H1 (cell line): ENCODE measurements around the gene OR56B4. TPM values are rescaled to one million over a fixed set of nuclear protein-coding genes. Genes with fewer than 3 reads are reported as not detected.

Experiments used
- CTCF ChIA-PET: fragments of 300-600 bp; sonication (Branson Sonifier 250); formaldehyde crosslinking; loops from one replicate; lab custom pipeline; 2021; ENCODE audit not compliant: partially characterized antibody; lab: Charles Lee
- POLR2A ChIA-PET: fragments of 300-600 bp; sonication (Branson Sonifier 250); formaldehyde crosslinking; loops from one replicate; lab custom pipeline; 2021; ENCODE audit warnings: inconsistent platforms; ENCODE audit not compliant: partially characterized antibody; lab: Charles Lee
- DNase-seq, 2 experiments: peaks; one replicate each; pipeline versions ENCODE4 v3.0.0 to v3.0.0-alpha.2; 2010 to 2022; ENCODE audit warnings: low spot score in 2 of 2, low read depth in 1 of 2, mixed read lengths in 1 of 2
- FAIRE-seq: peaks from 2 replicates; lab custom pipeline; 2011; peaks lifted over from hg19 to GRCh38; lab: Jason Lieb, UNC
- H2AFZ ChIP-seq: 2 replicates; pipeline ENCODE4 v1.8.1; 2012; ENCODE audit warnings: low read length, inconsistent platforms
- H2AK5ac ChIP-seq: 2 replicates; pipeline ENCODE4 v1.6.1; 2013; ENCODE audit warnings: low read depth, low read length
- H2BK120ac ChIP-seq: replicated peaks from 2 replicates; pipeline ENCODE3; 2013; ENCODE audit warnings: low read depth, low read length, inconsistent platforms
- H2BK12ac ChIP-seq: 2 replicates; pipeline ENCODE4 v1.6.1; 2013; ENCODE audit warnings: low read depth, low read length
- H2BK15ac ChIP-seq: 2 replicates; pipeline ENCODE4 v1.6.1; 2013; ENCODE audit warnings: low read length
- H2BK20ac ChIP-seq: 2 replicates; pipeline ENCODE4 v1.6.1; 2013; ENCODE audit warnings: low read length
- H2BK5ac ChIP-seq: 2 replicates; pipeline ENCODE4 v1.6.1; 2013; ENCODE audit warnings: low read depth, low read length
- H3K14ac ChIP-seq: 2 replicates; pipeline ENCODE4 v1.6.1; 2013; ENCODE audit warnings: inconsistent platforms; ENCODE audit not compliant: insufficient read length
- H3K18ac ChIP-seq: 2 replicates; pipeline ENCODE4 v1.6.1; 2013; ENCODE audit warnings: low read length; ENCODE audit errors: extremely low read depth
- H3K23ac ChIP-seq: 2 replicates; pipeline ENCODE4 v1.6.1; 2013; ENCODE audit warnings: inconsistent platforms; ENCODE audit not compliant: insufficient read length
- H3K23me2 ChIP-seq: 2 replicates; pipeline ENCODE4 v1.6.1; 2013; ENCODE audit warnings: low read depth, low read length
- H3K27ac ChIP-seq: 2 replicates; pipeline ENCODE4 v1.6.1; 2011; ENCODE audit warnings: low read depth, low read length, inconsistent platforms
- H3K27me3 ChIP-seq, 4 experiments: replicated peaks in 1 of 4; 1 replicate in 1 of 4; 2 replicates in 3 of 4; pipeline versions ENCODE4 v1.6.1 to v1.8.1; 2011 to 2013; ENCODE audit warnings: low read length in 3 of 4, mild to moderate bottlenecking in 3 of 4, inconsistent platforms in 2 of 4, mixed read lengths in 2 of 4, moderate library complexity in 1 of 4; ENCODE audit not compliant: control insufficient read depth in 3 of 4, insufficient read depth in 3 of 4; ENCODE audit errors: extremely low read depth in 1 of 4
- H3K36me3 ChIP-seq, 4 experiments: 2 replicates each; pipeline versions ENCODE4 v1.6.1 to v1.8.1; 2011 to 2013; ENCODE audit warnings: mild to moderate bottlenecking in 4 of 4, low read length in 3 of 4, moderate library complexity in 2 of 4, control low read depth in 1 of 4, inconsistent platforms in 1 of 4; ENCODE audit not compliant: insufficient read depth in 4 of 4, control insufficient read depth in 2 of 4
- H3K4ac ChIP-seq: replicated peaks from 2 replicates; pipeline ENCODE3; 2013; ENCODE audit warnings: low read length, low read depth, mixed read lengths, inconsistent platforms; ENCODE audit not compliant: insufficient read length
- H3K4me1 ChIP-seq, 4 experiments: replicated peaks in 1 of 4; 1 replicate in 1 of 4; 2 replicates in 3 of 4; pipeline versions ENCODE4 v1.6.1 to v1.8.1; 2011 to 2013; ENCODE audit warnings: low read length in 3 of 4, inconsistent platforms in 2 of 4, mixed read lengths in 1 of 4; ENCODE audit not compliant: insufficient read depth in 4 of 4, control insufficient read depth in 3 of 4
- H3K4me2 ChIP-seq, 2 experiments: 2 replicates each; pipeline versions ENCODE4 v1.6.1 to v1.8.1; 2011 to 2013; ENCODE audit warnings: low read depth in 2 of 2, low read length in 2 of 2, control low read depth in 1 of 2, inconsistent platforms in 1 of 2, mild to moderate bottlenecking in 1 of 2; ENCODE audit not compliant: insufficient read depth in 1 of 2
- H3K4me3 ChIP-seq, 4 experiments: fragments of 200-600, 300-600 bp in 1 of 4; sonication (generic), shearing (Covaris generic), sonication (Bioruptor Twin) in 1 of 4; 2 replicates each; pipeline versions ENCODE4 v1.5.1 to v1.8.1; 2011 to 2016; ENCODE audit warnings: low read length in 4 of 4, low read depth in 3 of 4, control low read depth in 2 of 4, inconsistent platforms in 2 of 4, mild to moderate bottlenecking in 2 of 4, mixed read lengths in 1 of 4, moderate library complexity in 1 of 4; ENCODE audit not compliant: insufficient read depth in 2 of 4; ENCODE audit errors: extremely low read depth in 1 of 4
- H3K56ac ChIP-seq: replicated peaks from 2 replicates; pipeline ENCODE3; 2013; ENCODE audit warnings: low read depth, mild to moderate bottlenecking, mixed read lengths, low read length, inconsistent platforms; ENCODE audit not compliant: insufficient read length
- H3K79me1 ChIP-seq: 2 replicates; pipeline ENCODE4 v1.6.1; 2013; ENCODE audit warnings: low read depth, low read length, control low read depth
- H3K79me2 ChIP-seq, 2 experiments: 2 replicates each; pipeline versions ENCODE4 v1.6.1 to v1.8.1; 2012 to 2013; ENCODE audit warnings: low read length in 2 of 2, mild to moderate bottlenecking in 2 of 2, inconsistent platforms in 1 of 2; ENCODE audit not compliant: insufficient read depth in 2 of 2, control insufficient read depth in 1 of 2
- H3K9ac ChIP-seq, 4 experiments: replicated peaks in 1 of 4; 1 replicate in 1 of 4; 2 replicates in 3 of 4; pipeline versions ENCODE4 v1.6.1 to v1.8.1; 2011 to 2013; ENCODE audit warnings: low read depth in 3 of 4, low read length in 3 of 4, control low read depth in 2 of 4, mild to moderate bottlenecking in 2 of 4, moderate library complexity in 2 of 4, inconsistent platforms in 1 of 4; ENCODE audit errors: extremely low read depth in 1 of 4
- H3K9me3 ChIP-seq, 2 experiments: 2 replicates each; pipeline versions ENCODE4 v1.6.1 to v1.8.1; 2012 to 2013; ENCODE audit warnings: mild to moderate bottlenecking in 2 of 2, moderate library complexity in 2 of 2, control low read depth in 1 of 2, inconsistent platforms in 1 of 2, low read depth in 1 of 2, low read length in 1 of 2, mixed read lengths in 1 of 2; ENCODE audit not compliant: insufficient read depth in 2 of 2
- H4K20me1 ChIP-seq, 2 experiments: replicated peaks in 1 of 2; 2 replicates each; pipeline versions ENCODE3 to v1.8.1; 2011 to 2013; ENCODE audit warnings: inconsistent platforms in 2 of 2, low read length in 2 of 2, mild to moderate bottlenecking in 1 of 2; ENCODE audit not compliant: insufficient read depth in 2 of 2, control insufficient read depth in 1 of 2
- H4K5ac ChIP-seq: 2 replicates; pipeline ENCODE4 v1.6.1; 2013; ENCODE audit warnings: low read length, low read depth, mixed read lengths, inconsistent platforms; ENCODE audit not compliant: insufficient read length
- H4K8ac ChIP-seq: 2 replicates; pipeline ENCODE4 v1.8.0; 2013; ENCODE audit warnings: mild to moderate bottlenecking, moderate library complexity, low read length, inconsistent platforms; ENCODE audit not compliant: insufficient read depth; ENCODE audit errors: extremely low read depth
- H4K91ac ChIP-seq: replicated peaks from 2 replicates; pipeline ENCODE3; 2013; ENCODE audit warnings: low read length, mixed read lengths, inconsistent platforms; ENCODE audit not compliant: insufficient read length
- ATF2 ChIP-seq: IDR thresholded peaks from 2 replicates; pipeline ENCODE4 v1.6.1; 2012; ENCODE audit warnings: low read length, inconsistent platforms
- ATF3 ChIP-seq: IDR thresholded peaks from 2 replicates; pipeline ENCODE4 v1.6.1; 2011; ENCODE audit warnings: low read depth, mild to moderate bottlenecking, low read length; ENCODE audit not compliant: insufficient read depth
- BACH1 ChIP-seq: IDR thresholded peaks from 2 replicates; pipeline ENCODE4 v1.6.1; 2012; ENCODE audit warnings: low read length, improper control_type of control experiment
- CBX8 ChIP-seq: fragments of 300-800, 300-1000 bp; sonication (generic); IDR thresholded peaks from 2 replicates; pipeline ENCODE4 v1.7.1; 2016; ENCODE audit warnings: low read depth, low read length, borderline replicate concordance
- CHD2 ChIP-seq: IDR thresholded peaks from 2 replicates; pipeline ENCODE4 v1.6.1; 2012; ENCODE audit warnings: low read length, improper control_type of control experiment
- EP300 ChIP-seq, 2 experiments: IDR thresholded peaks; 1 replicate in 1 of 2; 2 replicates in 1 of 2; pipeline ENCODE4 v1.6.1; 2011 to 2012; ENCODE audit warnings: low read depth in 2 of 2, low read length in 2 of 2, mild to moderate bottlenecking in 2 of 2, borderline replicate concordance in 1 of 2, inconsistent platforms in 1 of 2, moderate library complexity in 1 of 2
- GABPA ChIP-seq: IDR thresholded peaks from 2 replicates; pipeline ENCODE4 v1.6.1; 2011; ENCODE audit warnings: mild to moderate bottlenecking, low read length, moderate library complexity, borderline replicate concordance; ENCODE audit not compliant: insufficient read depth
- KDM1A ChIP-seq: fragments of 200-600, 300-600 bp; sonication (generic); IDR thresholded peaks from 2 replicates; pipeline ENCODE4 v1.7.1; 2016; ENCODE audit warnings: mild to moderate bottlenecking, low read length, borderline replicate concordance
- NANOG ChIP-seq: IDR thresholded peaks from 2 replicates; pipeline ENCODE4 v1.6.1; 2011; ENCODE audit warnings: low read length, low read depth, mild to moderate bottlenecking, inconsistent platforms; ENCODE audit not compliant: insufficient read depth, poor library complexity, severe bottlenecking
- POLR2A ChIP-seq, 2 experiments: IDR thresholded peaks; 1 replicate in 1 of 2; 2 replicates in 1 of 2; pipeline ENCODE4 v1.6.1; 2011; ENCODE audit warnings: low read depth in 2 of 2, low read length in 2 of 2, mild to moderate bottlenecking in 2 of 2; ENCODE audit errors: control extremely low read depth in 1 of 2
- SP1 ChIP-seq: IDR thresholded peaks from 2 replicates; pipeline ENCODE4 v1.6.1; 2011; ENCODE audit warnings: low read depth, low read length
- YY1 ChIP-seq: IDR thresholded peaks from 2 replicates; pipeline ENCODE4 v1.6.1; 2011; ENCODE audit warnings: low read depth, mild to moderate bottlenecking, low read length
- WGBS, 2 experiments: shearing (Covaris generic) in 1 of 2; methylation state at CpG; one replicate each; pipeline versions ENCODE4 v1.1.6 to v1.1.7; 2013 to 2015; ENCODE audit warnings: low lambda C conversion rate in 2 of 2, mixed read lengths in 2 of 2, inconsistent platforms in 1 of 2, low coverage in 1 of 2, missing lambda C conversion rate in 1 of 2; ENCODE audit not compliant: insufficient replicate concordance in 2 of 2, insufficient coverage in 1 of 2, insufficient read length in 1 of 2; ENCODE audit errors: extremely low coverage in 1 of 2, missing lambda C conversion rate in 1 of 2; 5-methylcytosine and 5-hydroxymethylcytosine counted together
- polyA plus RNA-seq, 7 experiments: library from polyadenylated mRNA; depleted of rRNA in 3 of 7; stranded (reverse) in 5 of 7; unstranded in 2 of 7; fragments of >200 nt in 5 of 7; fragments of 200-250 nt in 2 of 7; gene quantifications; 1 replicate in 5 of 7; 2 replicates in 1 of 7; 4 replicates in 1 of 7; pipeline versions ENCODE4 v1.2.1 to v1.2.3, GENCODE V29; 2011 to 2013; ENCODE audit warnings: missing spikeins in 2 of 7, mixed read lengths in 2 of 7
- total RNA-seq: library from RNA; stranded (reverse); fragmentation: NEBNext Ultra II Directional; extraction: Animal tissue kit (Norgen Biotek cat#: 25700); gene quantifications from 2 replicates; pipeline ENCODE4 v1.2.1, GENCODE V29; 2021

OR56B4 gene
- total and polyA plus RNA-seq, 2 of the 8 experiments (the other 6 are each of a cell fraction or from before 2014, with no cell fraction given) = not detected

GRCh38 chr11:6129011-6129410 lies 21.5 kb downstream of the OR56B4 start:
- no peak for DNase-seq
- H2BK12ac ChIP-seq = no peak overlapping the region
- H3K18ac ChIP-seq = no peak overlapping the region
- no peak overlapping the region for H2BK5ac ChIP-seq
- H2AK5ac ChIP-seq = no peak overlapping the region
- no peaks in the 10 kb centered on the region for H4K20me1 ChIP-seq
- no peak overlapping the region for H2AFZ ChIP-seq
- no peaks in the 10 kb centered on the region for H3K79me2 ChIP-seq
- 69% methylated on average over 1 of the region's 1 CpG; no CpG with 5 or more reads in 1 of the 2 experiments for WGBS, 2 experiments
- no peak overlapping the region for H3K4me3 ChIP-seq
- H3K14ac ChIP-seq = no peak overlapping the region
- no peak overlapping the region for H3K4ac ChIP-seq
- H3K9me3 ChIP-seq = no peaks in the 10 kb centered on the region
- H3K56ac ChIP-seq = no peak overlapping the region
- H3K4me1 ChIP-seq = no peaks in the 10 kb centered on the region
- H3K36me3 ChIP-seq = no peaks in the 10 kb centered on the region; a peak in 1 of 8 replicates
- CTCF ChIA-PET = interaction anchor here (2.0 kb wide), 1 partner anchor 234 kb away, joined by 5 read pairs; no protein-coding TSS in a partner anchor
- no peak overlapping the region for H2BK15ac ChIP-seq
- no peak overlapping the region for H3K4me2 ChIP-seq
- no peak overlapping the region for H4K8ac ChIP-seq
- H3K23me2 ChIP-seq = no peaks in the 10 kb centered on the region
- no peaks in the 10 kb centered on the region for H3K27me3 ChIP-seq
- H4K91ac ChIP-seq = no peak overlapping the region
- POLR2A ChIA-PET = no interaction called here
- no peak overlapping the region for H3K27ac ChIP-seq
- no peak overlapping the region for H2BK120ac ChIP-seq
- H4K5ac ChIP-seq = no peak overlapping the region
- no peaks in the 10 kb centered on the region for H3K79me1 ChIP-seq
- H3K9ac ChIP-seq = no peak overlapping the region
- H2BK20ac ChIP-seq = no peak overlapping the region
- H3K23ac ChIP-seq = no peak overlapping the region
- FAIRE-seq = no peak
- TF ChIP-seq ATF2 (no peak), CBX8 (no peak), KDM1A (no peak), SP1 (no peak), BACH1 (no peak), GABPA (no peak), EP300 (IDR thresholded peaks at IDR 0.05; ENCODE audit: borderline replicate concordance in 1 of 2, low read depth in 2 of 2, low read length in 2 of 2) (no peak), YY1 (no peak), ATF3 (no peak), NANOG (no peak), POLR2A (IDR thresholded peaks at IDR 0.05; ENCODE audit: control extremely low read depth in 1 of 2, low read depth in 2 of 2, low read length in 2 of 2) (no peak), CHD2 (no peak)
